ENCODE data around the gene TFPI. TPM values are rescaled to one million over a fixed set of nuclear protein-coding genes. Genes with fewer than 3 reads are reported as not detected.
A peak's percentile ranks its signal among the peaks of the same experiment; 100 is the strongest.
"Not testable (repeated sequence)": the region's sequence is repeated elsewhere in the genome, so short reads cannot be mapped to it uniquely, and the experiment has no call there.

TFPI gene
- total RNA-seq, 1 experiment from 2014 or later: 8.4 TPM

DNA sequence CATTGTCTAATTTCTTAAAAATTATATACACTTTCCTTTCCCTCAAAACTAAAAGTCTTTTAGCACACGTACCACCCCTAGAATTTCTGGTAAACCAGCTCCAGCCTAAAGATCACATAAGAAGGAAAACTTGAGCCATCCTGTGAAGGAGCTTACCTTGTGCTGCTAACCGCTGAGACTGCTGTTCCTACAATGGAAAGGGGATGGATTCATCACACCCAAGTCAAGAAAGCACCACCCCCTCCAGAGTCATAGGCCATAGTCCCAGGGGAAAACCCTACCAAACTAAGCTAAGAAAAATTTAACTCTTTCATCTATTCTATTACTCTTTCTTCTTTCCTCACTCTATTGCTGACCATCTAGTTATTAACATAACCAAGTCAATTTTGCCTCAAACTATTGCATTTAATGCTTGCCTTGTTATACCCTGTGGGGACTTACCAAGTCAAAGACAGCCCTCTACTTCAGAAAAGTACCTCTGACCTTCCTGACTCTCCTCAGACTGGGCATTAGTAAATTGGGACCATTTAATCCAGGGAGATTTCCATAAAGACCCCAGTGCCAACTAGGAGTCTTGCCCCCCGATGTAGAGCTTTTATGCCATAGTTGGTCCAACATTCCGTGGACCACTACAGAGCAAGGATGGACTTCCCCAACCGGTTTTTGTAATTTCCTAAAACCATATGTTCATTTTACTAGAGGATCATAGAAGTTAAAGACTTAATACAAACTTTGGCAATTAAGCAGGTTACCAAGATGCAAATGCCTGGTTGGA lies 40.6 kb downstream of the TFPI start:
- not testable (repeated sequence) for DNase-seq (ENCODE audit: low spot score); H3K27ac Mint-ChIP-seq; ATAC-seq; H3K4me3 Mint-ChIP-seq; H3K27me3 Mint-ChIP-seq (ENCODE audit: low read depth)
- CTCF ChIA-PET: interaction anchor here (1.1 kb wide), 1 partner anchor 14 kb away, joined by 5 read pairs; no protein-coding TSS in a partner anchor
- peaks cover 29% of the 10 kb centered on the region for H3K36me3 Mint-ChIP-seq
- H3K4me1 Mint-ChIP-seq: peaks cover 44% of the 10 kb centered on the region
- POLR2A ChIA-PET: interaction anchor here (1.2 kb wide), 1 partner anchor 55 kb away, joined by 3 read pairs; no protein-coding TSS in a partner anchor
- H3K9me3 Mint-ChIP-seq: peaks cover 32% of the 10 kb centered on the region

DNA sequence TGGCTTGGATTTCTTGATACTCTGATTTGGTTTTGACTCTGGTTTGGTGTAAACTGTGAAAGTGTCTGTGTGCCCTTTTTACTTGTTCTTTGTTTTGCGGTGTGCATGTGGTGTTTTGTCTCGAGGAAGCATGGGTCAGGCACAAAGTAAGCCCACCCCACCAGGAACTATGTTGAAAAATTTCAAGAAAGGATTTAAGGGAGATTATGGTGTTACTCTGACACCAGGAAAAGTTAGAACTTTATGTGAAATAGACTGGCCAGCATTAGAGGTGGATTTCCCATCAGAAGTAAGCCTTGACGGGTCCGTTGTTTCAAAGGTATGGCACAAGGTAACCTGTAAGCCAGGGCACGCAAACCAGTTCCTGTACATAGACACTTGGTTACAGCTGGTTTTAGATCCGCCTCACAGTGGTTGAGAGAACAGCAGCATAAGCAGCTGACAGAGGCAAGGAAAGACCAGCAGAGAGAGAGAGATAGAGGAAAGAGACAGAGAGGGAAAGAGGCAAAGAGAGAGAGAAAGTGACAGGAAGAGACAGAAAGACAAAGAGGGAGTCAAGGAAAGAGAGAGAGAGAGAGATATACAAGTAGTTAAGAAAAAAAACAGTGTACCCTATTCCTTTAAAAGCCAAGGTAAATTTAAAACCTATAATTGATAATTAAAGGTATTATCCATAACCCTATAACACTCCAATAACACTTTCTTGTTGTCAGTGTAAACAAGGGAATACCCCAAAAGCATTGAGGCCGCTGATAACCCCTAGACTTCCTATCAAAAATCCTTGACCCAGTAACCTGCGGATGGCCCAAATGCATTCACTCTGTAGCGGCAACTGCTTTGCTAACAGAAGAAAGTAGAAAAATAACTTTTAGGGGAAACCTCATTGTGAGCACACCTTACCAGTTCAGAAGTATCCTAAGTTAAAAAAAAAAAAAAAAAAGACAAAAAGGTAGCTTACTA lies 42.6 kb downstream of the TFPI start:
- DNase-seq (ENCODE audit: low spot score) (no peak), ATAC-seq (no peak)
- Mint-ChIP-seq H3K9me3 (peaks cover 26% of the 10 kb centered on the region), H3K4me3 (peak overlapping the region; percentile 20), H3K27me3 (ENCODE audit: low read depth) (peaks cover 3% of the 10 kb centered on the region; the same call in 1 of the 2 replicates), H3K4me1 (peaks cover 42% of the 10 kb centered on the region), H3K27ac (peak overlapping the region; percentile 85), H3K36me3 (peaks cover 27% of the 10 kb centered on the region)
- TF ChIP-seq GRHL2 (CRISPR knock-in tag; IDR thresholded peaks at IDR 0.05; ENCODE audit: insufficient replicate concordance, severe bottlenecking) (no peak), ZNF263 (CRISPR knock-in tag; IDR thresholded peaks at IDR 0.05; ENCODE audit: low read depth) (no peak)
- ChIA-PET POLR2A (no interaction called here), CTCF (interaction anchor here (1.2 to 1.6 kb wide), 2 partner anchors 12 to 64 kb away, joined by 4 to 12 read pairs; no protein-coding TSS in a partner anchor)

DNA sequence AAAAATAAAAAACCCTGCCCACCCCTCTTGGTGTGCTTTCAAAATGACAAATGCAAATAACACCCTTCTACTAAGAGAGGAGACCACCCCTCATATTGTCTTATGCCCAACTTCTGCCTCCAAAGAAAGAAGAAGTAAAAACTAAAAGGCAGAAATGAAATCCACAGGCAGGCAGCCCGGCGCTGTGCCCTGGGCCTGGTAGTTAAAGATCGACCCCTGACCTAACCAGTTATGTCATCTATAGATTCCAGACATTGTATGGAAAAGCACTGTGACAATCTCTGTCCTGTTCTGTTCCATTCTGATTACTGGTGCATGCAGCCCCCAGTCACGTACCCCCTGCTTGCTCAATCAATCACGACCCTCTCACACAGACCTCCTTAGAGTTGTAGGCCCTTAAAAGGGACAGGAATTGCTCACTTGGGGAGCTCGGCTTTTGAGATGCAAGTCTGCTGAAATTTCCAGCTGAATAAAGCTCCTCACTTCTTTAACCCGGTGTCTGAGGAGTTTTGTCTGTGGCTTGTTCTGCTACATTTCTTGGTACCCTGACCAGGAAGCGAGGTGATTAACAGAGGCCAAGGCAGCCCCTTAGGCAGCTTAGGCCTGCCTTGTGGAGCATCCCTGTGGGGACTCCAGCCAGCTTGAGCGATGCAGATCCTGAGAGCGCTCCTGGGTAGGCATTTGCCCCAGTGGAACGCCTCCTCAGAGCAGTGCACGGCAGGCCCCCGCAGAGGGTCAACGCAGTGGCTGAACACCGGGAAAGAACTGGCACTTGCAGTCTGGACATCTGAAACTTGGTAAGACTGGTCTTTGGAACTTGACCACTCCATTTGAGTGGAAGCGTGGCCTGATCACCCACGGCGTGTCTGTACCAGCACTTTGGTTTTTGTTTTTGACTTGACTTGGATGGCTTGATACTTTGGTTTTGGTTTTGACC lies 43.5 kb downstream of the TFPI start:
- CTCF ChIA-PET: interaction anchor here (1.2 to 1.6 kb wide), 2 partner anchors 11 to 65 kb away, joined by 4 to 12 read pairs; no protein-coding TSS in a partner anchor
- Mint-ChIP-seq H3K9me3 (peaks cover 22% of the 10 kb centered on the region), H3K27ac (peak overlapping the region; percentile 85), H3K4me1 (peaks cover 42% of the 10 kb centered on the region), H3K4me3 (peak overlapping the region; percentile 20), H3K36me3 (peaks cover 23% of the 10 kb centered on the region)
- POLR2A ChIA-PET; H3K27me3 Mint-ChIP-seq (ENCODE audit: low read depth): not testable (repeated sequence)
- DNase-seq (ENCODE audit: low spot score): peak; percentile 59
- peak; percentile 51; the same call in 1 of the 2 replicates for TF ChIP-seq SP1 (CRISPR knock-in tag; conservative IDR thresholded peaks at IDR 0.05)
- TF ChIP-seq FOXP1 (CRISPR knock-in tag; IDR thresholded peaks at IDR 0.05; ENCODE audit: borderline replicate concordance): 0 out of 2 replicates have a peak, but pooled peaks have one; percentile 36
- peak; percentile 70; the same call in 1 of the 2 replicates for TF ChIP-seq TEAD1 (CRISPR knock-in tag; IDR thresholded peaks at IDR 0.05)
- peak; percentile 48; the same call in 1 of the 2 replicates for TF ChIP-seq MYBL2 (CRISPR knock-in tag; IDR thresholded peaks at IDR 0.05)
- TF ChIP-seq ZNF138 (CRISPR knock-in tag; conservative IDR thresholded peaks at IDR 0.05): 0 out of 2 replicates have a peak, but pooled peaks have one; percentile 25
- TF ChIP-seq ZBTB21 (CRISPR knock-in tag; IDR thresholded peaks at IDR 0.05; ENCODE audit: borderline replicate concordance): 0 out of 2 replicates have a peak, but pooled peaks have one; percentile 24
- peak; percentile 95 for ATAC-seq

- no peak for DNase-seq (ENCODE audit: low spot score)
- Mint-ChIP-seq H3K36me3 (peaks cover 20% of the 10 kb centered on the region), H3K27me3 (ENCODE audit: low read depth) (peaks cover 3% of the 10 kb centered on the region; the same call in 1 of the 2 replicates), H3K27ac (no peak overlapping the region; the same call in 1 of the 2 replicates), H3K4me3 (no peak overlapping the region), H3K9me3 (peaks cover 20% of the 10 kb centered on the region), H3K4me1 (peaks cover 42% of the 10 kb centered on the region)
- CTCF ChIA-PET: interaction anchor here (1.2 to 1.6 kb wide), 2 partner anchors 10 to 66 kb away, joined by 4 to 12 read pairs; no protein-coding TSS in a partner anchor
- ATAC-seq: peak; percentile 6; the same call in 1 of the 2 replicates
- POLR2A ChIA-PET: no interaction called here
- TF ChIP-seq, protein P1, sequence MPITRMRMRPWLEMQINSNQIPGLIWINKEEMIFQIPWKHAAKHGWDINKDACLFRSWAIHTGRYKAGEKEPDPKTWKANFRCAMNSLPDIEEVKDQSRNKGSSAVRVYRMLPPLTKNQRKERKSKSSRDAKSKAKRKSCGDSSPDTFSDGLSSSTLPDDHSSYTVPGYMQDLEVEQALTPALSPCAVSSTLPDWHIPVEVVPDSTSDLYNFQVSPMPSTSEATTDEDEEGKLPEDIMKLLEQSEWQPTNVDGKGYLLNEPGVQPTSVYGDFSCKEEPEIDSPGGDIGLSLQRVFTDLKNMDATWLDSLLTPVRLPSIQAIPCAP (CRISPR knock-in tag; IDR thresholded peaks at IDR 0.05): no peak
- TF ChIP-seq ZBTB21 (CRISPR knock-in tag; IDR thresholded peaks at IDR 0.05; ENCODE audit: borderline replicate concordance): no peak
These were observed 44.4 kb downstream of the TFPI start for GRCh38 chr2:187509667-187510417.
